Ecto neural progenitor cell (in vitro differentiated cells): Measurements from ENCODE around the gene KRT14.
"Not testable (repeated sequence)": the region's sequence is repeated elsewhere in the genome, so short reads cannot be mapped to it uniquely, and the experiment has no call there.

Experiments
- DNase-seq: peaks from one replicate; pipeline ENCODE4 v3.0.0-alpha.2; 2018; ENCODE audit warnings: low spot score

KRT14 gene

GRCh38 chr17:41547378-41547841 lies 39.3 kb downstream of the KRT14 start:
- no peak for DNase-seq

- DNase-seq: no peak
Observed at GRCh38 chr17:41546819-41547218, 39.9 kb downstream of the KRT14 start.

DNA sequence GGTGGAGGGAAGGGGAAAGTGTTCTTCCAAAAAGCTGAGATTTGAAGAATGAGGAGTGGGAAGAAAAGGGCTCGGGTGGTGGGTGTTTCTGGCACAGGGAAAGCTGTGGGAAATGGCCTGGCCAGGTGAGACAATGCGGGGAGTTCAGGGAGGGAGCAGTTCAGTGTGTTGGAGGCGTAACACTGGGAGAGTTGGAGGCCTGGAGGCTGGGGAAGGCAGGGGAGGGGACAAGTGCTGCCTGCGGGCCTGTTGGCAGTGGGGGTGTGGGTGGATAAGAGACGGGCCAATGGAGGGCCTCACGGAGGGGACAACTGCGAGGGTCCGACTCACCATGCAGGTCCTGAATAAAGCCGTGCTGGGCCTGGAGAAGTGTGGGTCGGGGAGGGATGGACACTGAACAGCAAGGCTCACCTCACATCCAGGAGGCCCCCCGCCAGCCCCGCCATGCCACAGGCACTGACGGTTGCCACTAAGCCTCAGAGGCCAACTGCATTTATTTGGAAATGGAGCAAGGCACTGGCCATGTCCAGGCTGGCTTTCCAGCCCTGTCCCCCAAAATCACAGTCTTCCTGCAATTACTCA lies 40.8 kb downstream of the KRT14 start:
- no peak for DNase-seq

GRCh38 chr17:41544935-41545334 lies 41.8 kb downstream of the KRT14 start:
- no peak for DNase-seq

GRCh38 chr17:41544491-41544892 lies 42.2 kb downstream of the KRT14 start:
- DNase-seq: no peak

- DNase-seq: not testable (repeated sequence)
Observed at GRCh38 chr17:41542786-41543185, 43.9 kb downstream of the KRT14 start.

- DNase-seq: no peak
Observed at GRCh38 chr17:41542357-41542756, 44.3 kb downstream of the KRT14 start.

DNA sequence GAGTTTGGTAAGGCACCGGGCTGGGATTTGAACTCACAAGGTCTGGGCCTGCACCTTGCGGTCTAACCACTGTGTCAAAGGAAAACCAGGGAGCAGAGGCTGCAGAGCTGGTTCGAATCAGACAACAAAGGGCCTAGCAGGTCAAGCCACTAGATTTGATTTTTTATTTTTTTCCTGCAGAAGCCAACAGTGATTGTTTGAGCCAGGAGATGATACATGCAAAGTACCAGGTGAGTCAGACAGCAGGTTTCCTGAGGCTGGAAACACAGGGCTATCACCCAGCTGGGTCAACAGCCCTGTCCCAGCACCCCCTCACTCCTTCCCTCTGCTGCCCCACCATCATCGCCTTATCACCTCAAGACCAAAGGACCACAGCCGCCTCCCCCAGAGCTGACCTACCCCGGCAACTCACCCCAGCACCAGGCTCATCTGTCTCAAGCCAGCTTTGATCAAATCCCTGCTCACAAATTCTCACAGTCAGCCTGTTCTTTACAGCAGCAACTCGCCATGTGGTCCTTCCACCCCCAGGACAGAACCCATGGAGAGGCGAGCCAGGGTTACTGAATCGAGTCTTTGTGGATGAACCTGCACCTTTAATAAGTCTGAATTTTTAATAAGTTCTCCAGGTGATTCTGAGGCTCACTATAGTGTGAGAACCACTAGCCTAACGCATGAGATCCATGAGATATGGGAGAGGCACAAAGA lies 45.6 kb downstream of the KRT14 start:
- no peak for DNase-seq

DNA sequence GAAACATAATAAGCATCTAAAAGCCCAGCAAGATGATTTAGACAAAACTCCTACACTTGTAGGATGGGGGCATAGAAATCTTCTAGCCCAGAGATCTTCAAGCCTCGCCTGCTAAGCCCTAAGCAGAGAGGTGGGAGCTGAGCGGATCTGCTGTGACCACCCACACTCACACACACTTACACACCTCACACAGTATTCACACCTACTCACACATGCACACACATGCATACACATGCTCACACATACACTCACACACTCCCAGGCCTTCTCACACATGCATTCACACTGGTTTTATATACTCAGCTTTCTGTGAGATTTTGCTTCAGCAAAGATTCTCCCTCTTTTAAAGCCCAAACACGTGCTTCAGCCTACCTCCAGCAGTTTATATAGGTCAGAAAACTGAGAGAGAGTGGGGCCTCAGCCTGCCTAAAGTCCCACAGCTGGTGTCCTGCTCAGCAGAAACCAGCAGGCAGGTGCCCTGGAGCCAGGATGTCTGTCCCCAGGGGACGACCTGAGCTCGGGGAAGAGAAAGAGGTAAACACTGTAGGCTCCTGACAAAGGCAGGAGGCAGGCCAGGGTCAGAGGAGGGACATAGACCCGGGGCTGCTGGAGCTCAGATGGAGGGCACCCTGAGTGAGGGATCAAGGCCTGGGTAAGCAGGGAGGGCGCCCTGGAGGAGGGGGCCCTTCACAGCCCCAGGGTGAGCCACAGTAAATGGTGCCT lies 46.6 kb downstream of the KRT14 start:
- no peak for DNase-seq

DNA sequence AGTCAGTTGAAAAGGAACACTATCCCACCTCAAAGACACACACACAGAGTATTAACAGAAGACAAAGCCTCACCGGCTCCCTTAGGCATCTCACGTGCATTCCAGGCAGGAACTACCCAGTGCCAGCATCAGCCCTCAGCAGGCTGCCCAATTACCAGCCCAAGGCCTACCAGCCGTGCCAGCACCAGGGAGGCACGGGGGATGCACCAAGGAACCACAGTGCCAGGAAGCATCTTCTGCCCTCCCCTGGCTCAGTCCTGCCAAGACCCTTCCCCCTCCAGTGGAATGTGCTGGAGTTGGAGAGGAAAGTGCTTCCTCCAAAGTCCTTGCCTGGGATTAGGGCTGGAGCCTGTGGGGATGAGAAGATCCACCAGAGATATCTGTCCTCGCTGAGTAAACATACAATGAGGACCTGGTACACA lies 47.6 kb downstream of the KRT14 start:
- no peak for DNase-seq

GRCh38 chr17:41538565-41538991 lies 48.1 kb downstream of the KRT14 start:
- DNase-seq: no peak

DNA sequence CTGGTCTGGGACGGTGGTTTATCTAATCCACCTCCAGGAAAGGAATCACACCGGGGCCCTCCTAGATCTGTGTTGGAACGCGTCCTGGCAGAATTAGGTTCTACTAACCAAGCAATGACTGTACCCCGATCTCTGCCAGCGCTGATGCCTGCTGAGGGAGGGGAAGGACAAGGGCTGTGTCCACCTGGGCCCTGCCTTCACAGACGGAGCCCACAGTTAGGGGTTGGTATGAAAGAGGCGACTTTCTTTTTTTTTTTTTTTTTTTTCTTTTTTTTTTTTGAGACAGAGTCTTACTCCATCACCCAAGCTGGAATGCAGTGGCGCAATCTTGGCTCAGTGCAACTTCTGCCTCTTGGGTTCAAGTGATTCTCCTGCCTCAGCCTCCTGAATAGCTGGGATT lies 48.7 kb downstream of the KRT14 start:
- no peak for DNase-seq

GRCh38 chr17:41537614-41537954 lies 49.1 kb downstream of the KRT14 start:
- no peak for DNase-seq

- DNase-seq: no peak
Observed at GRCh38 chr17:41536741-41537613, 49.7 kb downstream of the KRT14 start.

- DNase-seq: no peak
Observed at GRCh38 chr17:41535764-41536481, 50.8 kb downstream of the KRT14 start.

DNA sequence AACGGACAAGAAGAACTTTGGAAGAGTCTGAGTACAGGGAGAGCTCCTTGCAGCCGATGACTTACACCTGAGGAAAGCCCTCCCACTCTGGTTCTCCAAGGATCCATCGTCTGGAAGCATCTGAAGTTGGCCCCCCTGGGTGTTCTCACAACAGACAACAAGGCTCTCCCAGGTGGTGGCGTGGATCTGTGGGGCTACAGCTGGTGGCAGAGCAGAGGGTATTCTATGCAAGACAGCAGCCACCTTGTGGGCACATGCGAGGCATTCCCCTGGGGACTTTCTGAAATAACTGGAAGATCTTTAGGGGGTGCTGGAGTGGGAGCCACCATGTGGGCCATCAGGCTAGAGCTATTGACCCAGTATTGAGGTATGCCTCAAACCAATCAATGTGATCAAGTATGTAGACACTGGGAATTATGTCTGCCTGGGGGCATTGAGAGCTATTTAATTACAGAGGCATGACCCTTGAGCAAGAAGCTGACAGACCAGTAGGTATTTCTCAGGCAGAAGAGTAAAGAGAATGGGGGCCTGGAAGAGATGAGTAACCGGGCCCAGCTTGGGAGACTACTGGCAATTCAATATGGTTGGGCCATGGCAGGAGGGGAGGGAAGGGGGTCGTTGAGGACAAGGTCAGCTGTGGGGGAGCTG lies 51.7 kb downstream of the KRT14 start:
- no peak for DNase-seq

GRCh38 chr17:41533613-41534012 lies 53.1 kb downstream of the KRT14 start:
- DNase-seq: no peak

DNA sequence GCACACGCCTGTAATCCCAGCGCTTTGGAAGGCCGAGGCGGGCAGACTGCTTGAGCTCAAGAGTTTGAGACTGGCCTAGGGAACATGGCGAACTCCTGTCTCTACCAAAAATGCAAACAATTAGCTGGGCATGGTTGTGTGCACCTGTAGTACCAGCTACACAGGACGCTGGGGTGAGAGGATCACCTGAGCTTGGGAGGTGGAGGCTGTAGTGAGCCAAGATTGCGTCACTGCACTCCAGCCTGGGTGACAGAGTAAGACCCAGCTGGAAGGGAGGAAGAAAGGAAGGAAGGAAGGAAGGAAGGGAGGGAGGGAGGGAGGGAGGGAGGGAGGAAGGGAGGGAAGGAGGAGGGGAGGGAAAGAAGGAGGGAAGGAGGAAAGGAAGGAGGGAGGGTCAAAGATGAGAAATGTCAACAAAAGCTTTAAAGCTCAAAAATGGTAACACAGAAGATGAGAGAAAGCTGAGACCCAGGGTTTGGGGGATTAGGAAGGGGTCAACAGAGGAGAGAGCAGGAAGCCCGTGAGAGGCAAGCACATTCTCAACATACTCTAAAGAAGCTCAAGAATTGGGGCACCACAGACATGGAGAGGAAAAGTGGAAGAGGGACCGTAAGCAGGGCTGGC lies 53.6 kb downstream of the KRT14 start:
- DNase-seq: no peak
